Neuron (in vitro differentiated cells): ENCODE measurements around the gene SNAPC5.
A peak's percentile ranks its signal among the peaks of the same experiment; 100 is the strongest.
"Not testable (repeated sequence)": the region's sequence is repeated elsewhere in the genome, so short reads cannot be mapped to it uniquely, and the experiment has no call there.

Experiments used
- H2AFZ ChIP-seq: one replicate; pipeline ENCODE4 v1.6.1; 2013; ENCODE audit warnings: low read depth, mild to moderate bottlenecking, inconsistent platforms, low read length, moderate library complexity
- H3K27me3 ChIP-seq: one replicate; pipeline ENCODE4 v1.6.1; 2013; ENCODE audit warnings: low read length; ENCODE audit not compliant: insufficient read depth
- H3K36me3 ChIP-seq: one replicate; pipeline ENCODE4 v1.6.1; 2013; ENCODE audit warnings: low read length; ENCODE audit not compliant: insufficient read depth
- H3K4me1 ChIP-seq: one replicate; pipeline ENCODE4 v1.6.1; 2013; ENCODE audit warnings: low read length; ENCODE audit not compliant: insufficient read depth
- H3K4me3 ChIP-seq: 2 replicates; pipeline ENCODE4 v1.5.1; 2013; ENCODE audit warnings: mild to moderate bottlenecking, low read length, moderate library complexity
- H3K9me3 ChIP-seq: one replicate; pipeline ENCODE4 v1.6.1; 2013; ENCODE audit warnings: low read length

The SNAPC5 gene

DNA sequence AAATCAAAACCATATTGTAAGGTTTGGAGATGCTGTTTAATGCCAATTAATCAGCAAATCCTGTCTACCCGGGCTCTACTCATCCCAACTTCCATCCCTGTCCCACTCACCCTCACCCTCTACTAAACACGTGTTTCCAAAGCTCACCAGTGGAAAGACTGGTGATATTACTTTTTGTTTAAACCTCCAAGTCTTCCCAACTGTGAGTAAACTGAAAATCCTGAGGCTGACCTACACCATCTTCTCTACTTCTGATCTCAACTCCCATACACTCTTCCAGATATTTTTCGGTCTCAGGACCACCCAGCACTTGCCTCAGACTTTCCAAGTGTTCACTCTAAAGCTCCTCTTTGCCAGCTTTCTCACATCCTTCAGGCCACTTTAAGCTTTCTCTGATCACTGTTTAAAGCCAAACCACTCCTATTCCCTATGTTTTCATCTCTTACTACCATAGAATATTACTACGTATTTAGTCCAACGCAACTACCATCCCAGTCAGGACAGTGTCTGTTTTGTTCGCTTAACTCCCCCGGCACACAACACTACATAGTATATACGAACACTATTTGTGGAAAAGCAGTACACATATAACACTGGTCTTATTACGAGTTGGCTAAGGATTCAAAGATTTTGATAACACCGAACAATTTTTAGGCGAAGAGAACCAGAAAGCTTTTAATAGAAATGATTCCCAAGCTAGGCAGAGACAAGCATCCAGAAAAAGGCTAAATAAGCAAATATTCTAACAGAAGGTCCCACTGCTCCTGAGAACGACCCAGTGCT, 6.4 kb upstream of the SNAPC5 start:
- Histone ChIP-seq H3K27me3 (no peaks in the 10 kb centered on the region), H3K36me3 (peaks cover 44% of the 10 kb centered on the region), H3K4me1 (peaks cover 21% of the 10 kb centered on the region), H3K9me3 (no peaks in the 10 kb centered on the region), H3K4me3 (peak overlapping the region; percentile 85), H2AFZ (no peak overlapping the region)

GRCh38 chr15:66503041-66503648, 5.6 kb upstream of the SNAPC5 start:
- Histone ChIP-seq H3K4me3 (peak overlapping the region; percentile 85), H3K36me3 (peaks cover 51% of the 10 kb centered on the region), H3K4me1 (peaks cover 21% of the 10 kb centered on the region)
- not testable (repeated sequence) for H3K9me3 ChIP-seq, H3K27me3 ChIP-seq, H2AFZ ChIP-seq

DNA sequence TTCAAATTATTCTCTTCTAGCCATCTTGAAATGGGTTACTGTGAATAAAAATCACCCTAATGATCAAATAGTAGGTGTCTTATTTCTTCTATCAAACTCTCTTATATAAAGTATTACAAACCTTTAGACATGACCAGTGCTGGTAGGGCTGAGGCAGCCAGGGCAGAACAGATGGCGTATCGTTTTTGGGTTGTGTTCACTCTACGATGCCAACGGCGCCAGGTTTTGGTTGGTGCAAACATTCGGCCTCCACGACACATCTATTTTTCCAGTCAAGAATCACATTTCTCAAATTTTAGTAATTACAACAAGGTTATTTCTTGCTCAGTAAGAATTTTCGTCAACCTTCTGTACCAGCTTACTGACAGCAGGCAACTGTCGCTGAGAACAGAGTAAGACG, 4.9 kb upstream of the SNAPC5 start:
- Histone ChIP-seq H3K27me3 (no peaks in the 10 kb centered on the region), H3K4me3 (peak overlapping the region; percentile 85), H2AFZ (no peak overlapping the region), H3K36me3 (peaks cover 51% of the 10 kb centered on the region), H3K4me1 (peaks cover 21% of the 10 kb centered on the region), H3K9me3 (no peaks in the 10 kb centered on the region)

DNA sequence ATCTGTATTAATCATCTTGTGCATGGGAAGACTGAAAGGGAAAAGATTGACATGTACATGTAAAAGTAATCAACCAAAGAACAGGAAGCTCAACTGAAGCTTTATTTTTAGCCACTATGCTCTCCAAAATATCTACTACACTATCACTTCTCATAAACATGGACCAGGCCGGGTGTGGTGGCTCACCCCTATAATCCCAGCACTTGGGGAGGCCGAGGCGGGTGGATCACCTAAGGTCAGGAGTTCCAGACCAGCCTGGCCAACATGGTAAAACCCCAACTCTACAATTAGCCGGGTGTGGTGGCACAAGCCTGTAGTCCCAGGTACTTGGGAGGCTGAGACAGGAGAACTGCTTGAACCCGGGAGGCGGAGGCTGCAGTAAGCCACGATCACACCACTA, 2.8 kb upstream of the SNAPC5 start:
- H3K27me3 ChIP-seq, H2AFZ ChIP-seq, H3K4me3 ChIP-seq, H3K9me3 ChIP-seq: not testable (repeated sequence)
- peaks cover 55% of the 10 kb centered on the region for H3K36me3 ChIP-seq
- H3K4me1 ChIP-seq = peaks cover 21% of the 10 kb centered on the region

- peaks cover 69% of the 10 kb centered on the region for H3K36me3 ChIP-seq
These were observed 1.2 kb upstream of the SNAPC5 start for GRCh38 chr15:66498501-66499386.

GRCh38 chr15:66496951-66497501, 536 bp downstream of the SNAPC5 start:
- no peaks in the 10 kb centered on the region for H3K27me3 ChIP-seq
- H3K9me3 ChIP-seq = no peaks in the 10 kb centered on the region
- H3K4me1 ChIP-seq = peaks cover 7% of the 10 kb centered on the region
- peaks cover 70% of the 10 kb centered on the region for H3K36me3 ChIP-seq
- peak overlapping the region; percentile 19 for H2AFZ ChIP-seq
- peak overlapping the region; percentile 75 for H3K4me3 ChIP-seq

More at GRCh38 chr15:66498501-66499386, 1.2 kb upstream of the SNAPC5 start:
- Histone ChIP-seq H2AFZ (no peak overlapping the region), H3K4me3 (no peak overlapping the region), H3K9me3 (no peaks in the 10 kb centered on the region), H3K4me1 (peaks cover 20% of the 10 kb centered on the region), H3K27me3 (no peaks in the 10 kb centered on the region)

DNA sequence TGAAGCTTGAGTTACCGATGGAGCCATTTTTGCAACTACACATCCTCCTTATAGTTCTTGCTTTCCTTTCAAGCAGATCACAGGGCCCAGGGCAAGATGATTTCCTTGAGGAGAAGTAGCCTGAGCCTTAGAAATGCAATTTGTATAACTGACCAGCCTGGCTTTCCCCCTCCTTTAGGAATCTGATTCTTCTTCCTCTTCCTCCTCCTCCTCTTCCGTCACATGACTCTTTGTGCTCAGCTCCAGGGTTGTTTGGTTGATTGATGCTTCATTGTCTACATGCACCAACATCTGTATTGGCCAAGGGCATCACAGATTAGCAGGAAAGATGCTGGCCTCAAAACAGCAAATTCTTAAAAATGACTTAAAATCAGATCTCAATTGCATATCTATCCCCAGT, 3.3 kb downstream of the SNAPC5 start:
- Histone ChIP-seq H3K4me3 (no peak overlapping the region), H3K9me3 (no peaks in the 10 kb centered on the region), H2AFZ (no peak overlapping the region), H3K36me3 (peaks cover 64% of the 10 kb centered on the region), H3K27me3 (no peaks in the 10 kb centered on the region), H3K4me1 (peaks cover 7% of the 10 kb centered on the region)

DNA sequence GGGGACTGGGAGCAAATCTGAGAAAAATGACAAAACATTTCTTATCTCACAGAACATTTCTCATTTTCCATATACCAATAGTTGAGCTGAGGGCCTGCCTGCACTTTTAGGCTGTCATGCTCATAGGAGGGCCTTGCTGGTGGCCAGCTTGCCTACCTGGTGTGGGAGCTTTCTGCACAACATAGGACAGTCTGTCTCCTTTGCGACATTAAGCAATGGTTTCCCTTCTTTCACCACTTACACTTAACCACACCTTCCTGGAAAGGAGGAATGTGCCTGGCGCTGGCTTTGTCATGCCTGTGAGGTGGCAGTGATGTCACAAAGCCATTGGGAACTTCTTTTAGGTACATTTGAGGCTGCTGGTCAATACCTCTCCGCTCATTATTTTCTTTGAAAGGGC, 5.7 kb downstream of the SNAPC5 start:
- Histone ChIP-seq H2AFZ (no peak overlapping the region), H3K4me1 (peaks cover 2% of the 10 kb centered on the region), H3K4me3 (no peak overlapping the region), H3K27me3 (no peaks in the 10 kb centered on the region), H3K9me3 (no peaks in the 10 kb centered on the region), H3K36me3 (peaks cover 62% of the 10 kb centered on the region)

DNA sequence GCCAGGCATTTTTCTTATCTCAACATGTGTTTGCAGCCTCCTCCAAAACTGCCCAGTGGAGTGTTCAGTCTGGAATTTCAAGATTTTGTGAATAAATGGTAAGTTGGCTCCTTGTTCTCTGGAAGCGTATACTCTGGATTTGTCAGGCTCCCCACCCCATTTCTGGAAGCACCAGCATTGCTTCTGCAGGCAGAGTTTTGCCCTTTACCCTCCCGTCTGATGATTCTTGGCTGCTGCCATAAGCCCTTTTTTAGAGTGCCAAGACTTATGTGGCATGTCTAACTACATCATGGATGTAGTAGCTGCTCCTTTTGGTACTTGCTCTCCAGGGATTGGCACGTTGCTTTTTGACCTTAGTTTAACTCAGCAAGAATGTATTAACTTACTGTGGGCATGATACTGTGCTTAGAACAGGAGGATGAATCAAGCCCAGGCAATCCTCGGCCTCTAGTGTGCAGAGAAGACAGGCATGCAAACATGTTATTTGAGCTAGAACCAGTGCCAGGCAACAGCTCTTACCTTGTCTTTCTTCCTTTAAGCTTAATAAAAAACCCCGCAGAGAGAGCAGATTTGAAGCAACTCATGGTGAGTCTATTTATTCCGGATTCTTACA, 8.3 kb downstream of the SNAPC5 start:
- H3K36me3 ChIP-seq = peaks cover 51% of the 10 kb centered on the region

DNA sequence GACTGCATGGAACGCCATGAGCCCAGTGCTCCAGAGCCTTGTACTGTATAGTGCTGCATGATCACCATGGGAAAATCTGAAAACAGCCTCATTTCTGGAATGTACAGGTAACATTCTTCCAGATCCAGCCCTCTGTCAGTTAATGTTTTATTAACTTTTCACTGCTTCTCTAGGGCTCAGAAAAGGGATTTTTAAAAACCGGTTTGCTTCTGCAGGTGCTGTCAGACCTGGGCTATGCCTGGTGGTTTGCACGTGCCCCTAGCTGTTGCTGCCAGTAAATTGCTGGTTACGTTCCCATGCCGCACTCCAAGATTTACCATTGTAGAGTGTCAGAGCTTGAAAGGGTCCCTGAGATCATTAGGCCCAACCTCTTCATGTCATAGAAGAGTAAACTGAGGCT, 9.0 kb downstream of the SNAPC5 start:
- H3K36me3 ChIP-seq = peaks cover 46% of the 10 kb centered on the region
- H3K4me3 ChIP-seq = no peak overlapping the region
- H3K27me3 ChIP-seq = no peaks in the 10 kb centered on the region
- H2AFZ ChIP-seq = no peak overlapping the region
- no peaks in the 10 kb centered on the region for H3K9me3 ChIP-seq
- no peaks in the 10 kb centered on the region for H3K4me1 ChIP-seq

More for the DNA sequence above, 8.3 kb downstream of the SNAPC5 start:
- no peak overlapping the region for H3K4me3 ChIP-seq
- no peak overlapping the region for H2AFZ ChIP-seq
- H3K27me3 ChIP-seq = no peaks in the 10 kb centered on the region
- no peaks in the 10 kb centered on the region for H3K9me3 ChIP-seq
- no peaks in the 10 kb centered on the region for H3K4me1 ChIP-seq

DNA sequence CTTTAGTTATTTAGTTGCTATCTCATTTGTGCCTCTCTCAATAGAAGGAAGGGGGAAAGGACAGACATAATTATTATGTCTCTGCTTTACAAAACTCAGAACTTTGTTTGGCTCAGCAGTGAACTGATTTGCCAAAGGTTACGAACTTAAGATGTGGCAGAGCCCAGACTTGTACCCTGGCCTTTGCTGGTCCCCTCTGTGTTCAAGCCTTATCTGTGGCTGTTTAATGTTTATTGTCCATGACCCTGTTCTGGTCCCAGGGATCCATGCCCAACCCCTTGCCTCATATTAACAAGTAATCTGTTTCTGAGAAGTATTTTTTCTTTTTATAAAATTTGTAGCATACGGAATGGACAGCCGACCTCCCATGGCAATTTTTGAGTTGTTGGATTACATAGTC, 10.7 kb downstream of the SNAPC5 start:
- Histone ChIP-seq H3K27me3 (no peaks in the 10 kb centered on the region), H3K4me3 (no peak overlapping the region), H3K4me1 (no peaks in the 10 kb centered on the region), H2AFZ (no peak overlapping the region), H3K9me3 (no peaks in the 10 kb centered on the region), H3K36me3 (peaks cover 39% of the 10 kb centered on the region)

DNA sequence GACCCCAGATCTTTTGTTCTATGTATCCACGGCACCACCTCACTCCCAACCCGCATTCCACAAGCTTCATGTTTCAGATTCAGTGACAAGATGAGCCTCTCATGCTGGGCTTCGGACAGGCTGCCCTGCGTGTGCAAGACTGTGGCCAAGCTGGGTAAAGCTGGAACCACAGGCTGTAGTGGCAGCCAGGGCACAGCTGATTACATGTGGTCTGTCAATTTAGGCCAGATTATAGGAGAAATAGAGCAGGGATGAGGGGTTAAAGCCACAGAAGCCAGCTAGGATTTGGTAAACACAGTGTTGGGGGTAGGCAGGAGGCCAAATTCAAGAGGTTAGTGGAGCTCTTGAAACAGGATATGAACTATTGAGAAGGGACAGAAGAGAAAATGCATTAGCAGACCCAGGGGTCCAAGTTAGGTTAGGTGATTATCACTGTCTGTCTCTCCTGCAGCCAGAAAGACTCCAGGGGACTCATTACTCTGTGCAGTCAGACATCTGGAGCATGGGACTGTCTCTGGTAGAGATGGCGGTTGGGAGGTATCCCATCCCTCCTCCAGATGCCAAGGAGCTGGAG, 12.9 kb downstream of the SNAPC5 start:
- Histone ChIP-seq H3K4me1 (no peaks in the 10 kb centered on the region), H3K9me3 (no peaks in the 10 kb centered on the region), H2AFZ (no peak overlapping the region), H3K36me3 (peaks cover 20% of the 10 kb centered on the region), H3K4me3 (no peak overlapping the region), H3K27me3 (no peaks in the 10 kb centered on the region)
